B cell (primary cell): ENCODE results near the gene HS3ST3B1.

Experiments used
- CTCF ChIP-seq: fragments of 200-600 bp; IDR thresholded peaks from one replicate; pipeline ENCODE4 v1.8.0; 2022; ENCODE audit warnings: antibody characterized with exemption, mild to moderate bottlenecking
- EZH2 ChIP-seq: IDR thresholded peaks from 2 replicates; pipeline ENCODE4 v1.6.1; 2012; ENCODE audit warnings: borderline replicate concordance, low read depth, mild to moderate bottlenecking, moderate library complexity, low read length; ENCODE audit not compliant: insufficient read depth, poor library complexity, severe bottlenecking

GRCh38 chr17:14318918-14319205 is 18.0 kb downstream of the HS3ST3B1 start:
- no peak for TF ChIP-seq CTCF
- no peak for TF ChIP-seq EZH2
